Measurements from ENCODE around the gene NOTCH2. TPM values are rescaled to one million over a fixed set of nuclear protein-coding genes. Genes with fewer than 3 reads are reported as not detected.

The NOTCH2 gene
- total RNA-seq, 6 experiments from 2014 or later, result 32.4 to 75.2 (median 49.0) TPM

DNA sequence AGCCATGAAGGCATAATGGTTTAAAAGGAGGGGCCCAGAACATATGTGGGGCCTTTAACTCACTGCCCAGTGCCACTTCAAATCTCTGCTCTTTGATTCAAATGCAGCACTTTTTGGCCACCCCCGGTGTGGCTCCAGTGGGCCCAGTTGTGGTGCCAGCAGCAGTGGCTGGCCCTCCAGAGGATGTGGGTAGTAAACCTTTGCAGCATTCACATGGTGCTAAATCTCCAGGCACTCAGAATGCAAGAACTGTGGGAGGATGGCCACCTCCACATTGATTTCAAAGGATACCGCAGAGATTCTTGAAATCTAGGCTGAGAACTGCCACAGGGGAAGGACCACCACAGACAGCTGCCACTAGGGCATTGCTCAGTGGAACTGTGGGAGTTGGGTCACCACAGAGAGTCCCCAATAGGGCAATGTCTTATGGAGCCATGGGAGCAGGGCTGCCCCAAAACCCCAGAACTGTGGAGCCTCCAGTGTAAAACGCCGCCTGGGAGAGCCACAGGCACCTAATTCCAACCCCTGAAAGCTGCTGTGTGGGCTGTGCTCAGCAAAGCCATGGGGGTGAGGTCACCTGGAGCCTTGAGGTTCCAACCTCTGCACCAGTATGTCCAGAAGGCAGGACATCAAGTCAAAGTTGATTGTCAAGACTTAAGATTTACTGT, 166.6 kb downstream of the NOTCH2 start:
- H3K4me1 ChIP-seq, result peaks cover 0 to 14% (median 0%) of the 10 kb centered on the region in 4 donors
- no peak overlapping the region for H3K27ac ChIP-seq
- no peaks in the 10 kb centered on the region for H3K27me3 ChIP-seq
- intact Hi-C loops (cut with DNase I), result no loop called here
- no peak for TF ChIP-seq POLR2A (IDR thresholded peaks at IDR 0.05)
- TF ChIP-seq, protein P1, sequence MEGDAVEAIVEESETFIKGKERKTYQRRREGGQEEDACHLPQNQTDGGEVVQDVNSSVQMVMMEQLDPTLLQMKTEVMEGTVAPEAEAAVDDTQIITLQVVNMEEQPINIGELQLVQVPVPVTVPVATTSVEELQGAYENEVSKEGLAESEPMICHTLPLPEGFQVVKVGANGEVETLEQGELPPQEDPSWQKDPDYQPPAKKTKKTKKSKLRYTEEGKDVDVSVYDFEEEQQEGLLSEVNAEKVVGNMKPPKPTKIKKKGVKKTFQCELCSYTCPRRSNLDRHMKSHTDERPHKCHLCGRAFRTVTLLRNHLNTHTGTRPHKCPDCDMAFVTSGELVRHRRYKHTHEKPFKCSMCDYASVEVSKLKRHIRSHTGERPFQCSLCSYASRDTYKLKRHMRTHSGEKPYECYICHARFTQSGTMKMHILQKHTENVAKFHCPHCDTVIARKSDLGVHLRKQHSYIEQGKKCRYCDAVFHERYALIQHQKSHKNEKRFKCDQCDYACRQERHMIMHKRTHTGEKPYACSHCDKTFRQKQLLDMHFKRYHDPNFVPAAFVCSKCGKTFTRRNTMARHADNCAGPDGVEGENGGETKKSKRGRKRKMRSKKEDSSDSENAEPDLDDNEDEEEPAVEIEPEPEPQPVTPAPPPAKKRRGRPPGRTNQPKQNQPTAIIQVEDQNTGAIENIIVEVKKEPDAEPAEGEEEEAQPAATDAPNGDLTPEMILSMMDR (IDR thresholded peaks at IDR 0.05), result no peak
- ATAC-seq (peak in 1 of 4 donors; percentile 35), DNase-seq (no peak)
- no peaks in the 10 kb centered on the region for H3K9me3 ChIP-seq
- 80% methylated on average over 1 of the region's 4 CpGs for WGBS (ENCODE audit: insufficient coverage, low coverage, low lambda C conversion rate, missing lambda C conversion rate)
- H3K4me3 ChIP-seq, result no peak overlapping the region
- no peaks in the 10 kb centered on the region for H3K36me3 ChIP-seq

DNA sequence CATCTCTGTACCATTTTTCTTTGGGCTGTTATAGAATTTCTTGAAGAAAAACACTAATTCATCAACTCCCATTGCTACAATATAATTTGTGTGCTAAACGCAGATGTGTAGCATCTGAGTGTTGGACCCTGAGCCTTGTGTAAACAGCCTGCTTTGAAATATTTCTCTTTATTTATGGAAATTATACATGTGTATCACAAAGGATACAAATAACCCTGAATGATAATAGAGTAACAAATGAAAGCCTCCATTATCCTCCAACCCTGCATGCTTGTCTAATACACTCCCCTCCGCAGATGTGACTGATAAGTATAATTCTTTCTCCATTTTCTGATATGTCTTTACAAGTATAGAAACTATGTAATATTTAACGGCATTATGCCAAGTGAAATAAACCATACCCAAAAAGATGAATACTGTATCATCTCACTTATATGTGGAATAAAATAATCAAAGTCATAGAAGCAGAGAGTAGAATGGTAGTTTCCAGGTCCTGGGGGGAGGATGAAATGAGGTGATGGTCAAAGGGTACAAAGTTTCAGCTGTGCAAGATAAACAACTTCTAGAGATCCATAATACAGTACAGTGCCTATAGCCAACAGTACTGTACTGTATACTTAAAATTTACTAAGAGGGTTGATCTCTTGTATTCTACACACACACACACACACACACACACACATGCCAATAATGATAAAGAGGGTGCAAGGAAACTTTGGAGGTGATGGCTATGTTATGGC, 170.3 kb downstream of the NOTCH2 start:
- intact Hi-C loops (cut with DNase I), result no loop called here
- no peaks in the 10 kb centered on the region for H3K9me3 ChIP-seq
- no peaks in the 10 kb centered on the region for H3K27me3 ChIP-seq
- DNase-seq (no peak), ATAC-seq (no peak)
- no peak for TF ChIP-seq POLR2A (IDR thresholded peaks at IDR 0.05)
- TF ChIP-seq, protein P1 (IDR thresholded peaks at IDR 0.05), result no peak
- H3K4me1 ChIP-seq, result no peaks in the 10 kb centered on the region
- no peak overlapping the region for H3K4me3 ChIP-seq
- H3K36me3 ChIP-seq, result no peaks in the 10 kb centered on the region
- H3K27ac ChIP-seq, result no peak overlapping the region
- 93% methylated on average over 3 of the region's 3 CpGs for WGBS (ENCODE audit: insufficient coverage, low coverage, low lambda C conversion rate, missing lambda C conversion rate)

DNA sequence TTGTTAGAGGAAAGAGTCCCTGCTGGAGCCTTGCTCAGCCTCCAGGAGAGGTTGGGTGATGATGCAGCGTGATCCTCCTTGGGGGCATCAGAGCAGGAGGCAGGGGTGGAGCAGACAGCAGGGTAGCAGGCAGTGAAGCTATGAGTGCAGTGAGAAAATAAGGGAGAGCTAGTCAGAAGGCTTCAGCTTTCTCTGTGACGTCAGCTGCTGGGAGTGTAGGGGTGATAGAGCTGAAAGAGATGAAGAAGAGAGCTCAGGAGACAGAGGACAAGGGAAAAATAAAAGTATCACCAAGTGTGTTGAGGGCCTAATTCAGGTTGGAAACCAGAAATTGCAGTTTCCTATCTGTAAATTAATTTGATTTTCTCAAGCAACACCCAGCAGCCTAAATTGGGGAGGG, 170.9 kb downstream of the NOTCH2 start:
- no peaks in the 10 kb centered on the region for H3K36me3 ChIP-seq
- ATAC-seq, result no peak
- WGBS (ENCODE audit: insufficient coverage, low coverage, low lambda C conversion rate, missing lambda C conversion rate), result 92% methylated on average over 2 of the region's 2 CpGs
- no peaks in the 10 kb centered on the region for H3K9me3 ChIP-seq
- H3K4me3 ChIP-seq, result no peak overlapping the region
- peaks cover 0 to 2% (median under 1%) of the 10 kb centered on the region in 4 donors for H3K4me1 ChIP-seq
- intact Hi-C loops (cut with DNase I), result no loop called here
- H3K27me3 ChIP-seq, result no peaks in the 10 kb centered on the region
- TF ChIP-seq, protein P1 (IDR thresholded peaks at IDR 0.05), result no peak
- TF ChIP-seq POLR2A (IDR thresholded peaks at IDR 0.05), result no peak
- no peak overlapping the region for H3K27ac ChIP-seq
- DNase-seq, result no peak

DNA sequence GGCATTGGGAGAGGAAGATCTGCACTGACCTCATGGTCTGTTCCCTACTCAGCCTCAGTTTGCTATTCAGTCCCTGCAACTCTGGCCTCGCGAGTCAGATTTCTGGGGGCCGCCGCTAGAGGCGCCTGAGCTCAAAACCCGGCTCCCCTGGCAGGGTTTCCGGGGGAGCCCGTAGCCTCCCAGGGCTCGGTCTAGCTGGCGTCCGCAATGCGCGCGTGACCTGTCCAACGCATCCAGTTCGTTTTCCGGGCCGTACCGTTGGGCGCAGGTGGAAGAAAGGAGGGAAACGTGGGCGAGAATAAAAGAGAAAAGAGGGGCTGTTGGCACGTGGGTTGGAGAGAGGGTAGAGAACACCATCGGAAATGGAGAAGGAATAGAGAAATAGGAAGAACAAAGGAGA, 173.2 kb downstream of the NOTCH2 start, which contains the start of gene ADAM30:
TSS of gene ADAM30 (minus strand) at position 213 of the 400 bp plus-strand sequence. CDS start at position 34, 179 bp downstream.
- ATAC-seq (no peak), DNase-seq (no peak)
- H3K27me3 ChIP-seq, result no peaks in the 10 kb centered on the region
- no peaks in the 10 kb centered on the region for H3K36me3 ChIP-seq
- H3K27ac ChIP-seq, result no peak within 1 kb of the TSS
- 74% methylated on average over 22 of the region's 24 CpGs for WGBS (ENCODE audit: insufficient coverage, low coverage, low lambda C conversion rate, missing lambda C conversion rate)
- H3K4me3 ChIP-seq, result no peak within 1 kb of the TSS
- H3K9me3 ChIP-seq, result no peaks in the 10 kb centered on the region
- TF ChIP-seq, protein P1 (IDR thresholded peaks at IDR 0.05), result no peak
- no peak for TF ChIP-seq POLR2A (IDR thresholded peaks at IDR 0.05)
- H3K4me1 ChIP-seq, result peaks cover 0 to 10% (median 4%) of the 10 kb centered on the region in 4 donors
- intact Hi-C loops (cut with DNase I), result no loop called here

All from right lobe of liver (tissue), 6 donors.